A673 (cell line): ENCODE measurements around the gene EDA.

ENCODE experiments used
- EZH2 ChIP-seq: fragments of 200-600 bp; sonication (generic); IDR thresholded peaks from 2 replicates; pipeline ENCODE4 v1.6.1; 2017; ENCODE audit warnings: borderline replicate concordance, low read depth, mild to moderate bottlenecking, mixed read lengths, antibody characterized with exemption, low read length; ENCODE audit not compliant: poor library complexity, severe bottlenecking
- TF ChIP-seq, protein P1 (sequence below): fragments of 300-800, 200-600 bp; sonication (generic); conservative IDR thresholded peaks from 2 replicates; pipeline ENCODE4 v1.5.1; 2017; ENCODE audit warnings: low read depth, mild to moderate bottlenecking, antibody characterized with exemption, low read length, moderate library complexity, mixed read lengths

DNA sequence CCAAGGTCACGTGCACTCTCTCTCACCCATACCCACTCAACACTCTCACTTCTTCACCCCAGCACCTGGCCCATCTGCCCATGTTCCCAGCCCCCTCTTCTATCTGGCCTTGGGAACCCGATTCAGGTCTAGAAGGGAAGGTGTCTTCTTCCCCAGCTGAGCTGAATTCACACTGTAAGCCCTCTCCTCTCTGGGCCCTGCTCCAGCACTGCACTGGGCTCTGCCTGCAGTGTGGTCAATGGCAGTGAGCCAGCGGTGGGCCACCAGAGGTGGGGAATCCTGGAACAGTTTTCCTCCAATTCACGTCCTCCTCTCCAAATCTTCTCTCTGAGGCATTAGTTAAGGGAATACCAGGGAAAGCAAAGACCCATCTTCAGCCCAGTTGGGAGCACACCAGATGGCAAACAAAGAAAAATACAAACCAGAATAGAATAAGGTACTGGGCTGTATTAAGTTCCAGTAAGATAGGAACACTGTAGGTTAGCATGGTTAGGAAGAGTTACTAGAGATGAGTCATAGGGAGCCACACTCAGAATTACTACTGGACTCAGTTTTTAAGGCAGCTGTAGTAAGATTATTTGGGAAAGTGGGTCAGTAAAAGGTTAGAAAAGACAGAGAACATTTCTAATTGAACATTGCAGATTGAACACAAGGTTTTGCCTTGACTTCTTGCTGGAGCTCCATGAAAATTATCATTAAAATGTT lies 428.8 kb downstream of the EDA start:
- no peak for TF ChIP-seq EZH2
- TF ChIP-seq, protein P1, sequence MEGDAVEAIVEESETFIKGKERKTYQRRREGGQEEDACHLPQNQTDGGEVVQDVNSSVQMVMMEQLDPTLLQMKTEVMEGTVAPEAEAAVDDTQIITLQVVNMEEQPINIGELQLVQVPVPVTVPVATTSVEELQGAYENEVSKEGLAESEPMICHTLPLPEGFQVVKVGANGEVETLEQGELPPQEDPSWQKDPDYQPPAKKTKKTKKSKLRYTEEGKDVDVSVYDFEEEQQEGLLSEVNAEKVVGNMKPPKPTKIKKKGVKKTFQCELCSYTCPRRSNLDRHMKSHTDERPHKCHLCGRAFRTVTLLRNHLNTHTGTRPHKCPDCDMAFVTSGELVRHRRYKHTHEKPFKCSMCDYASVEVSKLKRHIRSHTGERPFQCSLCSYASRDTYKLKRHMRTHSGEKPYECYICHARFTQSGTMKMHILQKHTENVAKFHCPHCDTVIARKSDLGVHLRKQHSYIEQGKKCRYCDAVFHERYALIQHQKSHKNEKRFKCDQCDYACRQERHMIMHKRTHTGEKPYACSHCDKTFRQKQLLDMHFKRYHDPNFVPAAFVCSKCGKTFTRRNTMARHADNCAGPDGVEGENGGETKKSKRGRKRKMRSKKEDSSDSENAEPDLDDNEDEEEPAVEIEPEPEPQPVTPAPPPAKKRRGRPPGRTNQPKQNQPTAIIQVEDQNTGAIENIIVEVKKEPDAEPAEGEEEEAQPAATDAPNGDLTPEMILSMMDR, result no peak
